Measurements from ENCODE around the gene EIPR1.
"Not testable (repeated sequence)": the region's sequence is repeated elsewhere in the genome, so short reads cannot be mapped to it uniquely, and the experiment has no call there.

The EIPR1 gene

DNA sequence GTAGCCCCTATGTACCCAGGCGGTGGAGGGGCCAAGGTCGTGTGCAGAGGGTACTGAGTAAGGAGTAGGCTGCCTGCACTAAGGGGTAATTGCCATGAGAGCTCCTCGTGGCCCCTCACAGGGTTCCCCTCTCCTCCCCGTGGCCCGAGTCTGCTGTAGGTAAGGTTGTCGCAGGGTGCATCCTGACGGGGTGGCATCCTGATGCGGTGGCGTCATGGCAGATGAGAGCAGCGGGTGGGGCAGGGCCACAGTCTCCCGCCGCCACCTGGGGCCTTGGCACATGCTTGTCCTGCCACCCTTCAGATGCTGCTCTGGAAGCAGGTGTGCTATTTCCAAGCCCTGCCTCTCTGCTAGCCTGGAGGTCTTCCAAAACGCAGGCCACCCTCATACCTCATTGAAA is 89.7 kb downstream of the EIPR1 start:
- no peak for DNase-seq (ENCODE audit: low read depth in 2 of 2)

DNA sequence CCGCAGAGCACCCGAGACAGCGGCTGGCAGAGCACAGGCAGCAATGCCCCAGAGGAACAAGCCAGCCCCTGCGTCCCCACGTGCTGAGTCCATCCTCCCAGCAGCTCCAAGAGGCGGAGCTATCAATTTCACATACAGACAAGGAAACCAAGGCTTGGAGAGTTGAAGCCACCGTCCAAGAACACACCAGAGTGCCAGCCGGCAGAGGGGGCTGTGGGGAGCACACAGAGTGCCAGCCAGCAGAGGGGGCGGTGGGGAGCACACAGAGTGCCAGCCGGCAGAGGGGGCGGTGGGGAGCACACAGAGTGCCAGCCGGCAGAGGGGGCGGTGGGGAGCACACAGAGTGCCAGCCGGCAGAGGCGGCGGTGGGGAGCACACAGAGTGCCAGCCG is 91.0 kb downstream of the EIPR1 start:
- DNase-seq (ENCODE audit: low read depth in 2 of 2) = not testable (repeated sequence)

- no peak for DNase-seq (ENCODE audit: low read depth in 2 of 2)
These were observed 91.5 kb downstream of the EIPR1 start for GRCh38 chr2:3285901-3286645.

- no peak for DNase-seq (ENCODE audit: low read depth in 2 of 2)
These were observed 92.7 kb downstream of the EIPR1 start for GRCh38 chr2:3284657-3285630.

GRCh38 chr2:3283876-3284656 is 93.6 kb downstream of the EIPR1 start:
- DNase-seq (ENCODE audit: low read depth in 2 of 2) = not testable (repeated sequence)

GRCh38 chr2:3283206-3283605 is 94.4 kb downstream of the EIPR1 start:
- no peak for DNase-seq (ENCODE audit: low read depth in 2 of 2)

GRCh38 chr2:3282056-3282998 is 95.3 kb downstream of the EIPR1 start:
- no peak for DNase-seq (ENCODE audit: low read depth in 2 of 2)

GRCh38 chr2:3280683-3281520 is 96.7 kb downstream of the EIPR1 start:
- DNase-seq (ENCODE audit: low read depth in 2 of 2) = no peak

DNA sequence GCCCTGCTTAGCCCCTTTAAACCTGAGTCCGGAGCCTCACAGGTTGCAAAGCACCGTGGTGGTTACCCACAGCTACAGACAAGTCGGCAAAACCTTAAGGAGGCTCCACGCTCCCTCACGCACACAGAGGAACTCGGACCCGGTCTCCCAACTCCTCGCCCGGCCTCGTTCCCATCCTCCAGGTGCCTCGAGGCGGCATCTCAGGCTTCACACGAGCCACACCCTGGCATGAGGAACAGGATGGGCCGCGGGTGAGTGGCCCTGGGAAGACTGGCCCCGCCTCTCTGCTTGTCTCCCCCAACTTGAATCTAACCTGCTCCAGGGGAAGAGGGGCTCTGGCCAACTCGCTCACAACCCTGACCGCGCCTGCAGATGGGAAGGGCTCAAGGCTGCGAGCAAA is 97.4 kb downstream of the EIPR1 start:
- no peak for DNase-seq (ENCODE audit: low read depth in 2 of 2)

GRCh38 chr2:3279236-3279960 is 98.2 kb downstream of the EIPR1 start:
- DNase-seq (ENCODE audit: low read depth in 2 of 2) = no peak

- no peak for DNase-seq (ENCODE audit: low read depth in 2 of 2)
These were observed 98.9 kb downstream of the EIPR1 start for GRCh38 chr2:3278521-3279218.

- DNase-seq (ENCODE audit: low read depth in 2 of 2) = no peak
These were observed 99.7 kb downstream of the EIPR1 start for GRCh38 chr2:3277748-3278520.

DNA sequence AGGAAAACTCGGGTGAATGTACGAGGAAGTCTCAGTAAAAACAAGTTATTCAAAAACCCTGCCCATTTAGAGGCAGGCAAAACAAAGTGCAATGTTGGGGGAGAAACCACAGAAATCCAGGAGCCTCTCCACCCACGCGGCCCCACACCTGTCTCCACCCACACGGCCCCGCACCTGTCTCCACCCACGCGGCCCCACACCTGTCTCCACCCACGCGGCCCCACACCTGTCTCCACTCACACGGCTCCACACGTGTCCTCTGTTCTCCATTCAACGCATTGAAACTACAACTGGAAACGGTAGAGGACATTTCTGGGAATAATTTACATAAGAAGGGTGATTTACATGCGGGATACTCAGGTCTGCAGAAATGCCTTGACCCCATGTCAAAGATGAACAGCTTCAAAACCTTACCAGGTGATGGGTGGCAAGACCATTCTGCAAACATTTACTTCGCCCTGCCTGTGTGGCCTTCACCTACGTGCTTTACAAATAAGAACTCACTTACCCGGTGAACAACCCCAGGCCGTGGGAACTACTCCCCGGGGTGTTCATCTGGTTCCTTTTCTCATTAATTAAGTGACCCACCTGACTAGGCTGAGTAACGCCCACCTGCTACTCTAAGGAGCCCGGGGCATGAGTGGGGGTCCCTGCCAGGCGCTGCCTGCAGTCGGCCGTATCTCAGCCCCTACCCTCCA is 100.4 kb downstream of the EIPR1 start:
- DNase-seq (ENCODE audit: low read depth in 2 of 2) = no peak

GRCh38 chr2:3272761-3273160 is 104.9 kb downstream of the EIPR1 start:
- no peak for DNase-seq (ENCODE audit: low read depth in 2 of 2)

- no peak for DNase-seq (ENCODE audit: low read depth in 2 of 2)
These were observed 107.5 kb downstream of the EIPR1 start for GRCh38 chr2:3270095-3270478.

DNA sequence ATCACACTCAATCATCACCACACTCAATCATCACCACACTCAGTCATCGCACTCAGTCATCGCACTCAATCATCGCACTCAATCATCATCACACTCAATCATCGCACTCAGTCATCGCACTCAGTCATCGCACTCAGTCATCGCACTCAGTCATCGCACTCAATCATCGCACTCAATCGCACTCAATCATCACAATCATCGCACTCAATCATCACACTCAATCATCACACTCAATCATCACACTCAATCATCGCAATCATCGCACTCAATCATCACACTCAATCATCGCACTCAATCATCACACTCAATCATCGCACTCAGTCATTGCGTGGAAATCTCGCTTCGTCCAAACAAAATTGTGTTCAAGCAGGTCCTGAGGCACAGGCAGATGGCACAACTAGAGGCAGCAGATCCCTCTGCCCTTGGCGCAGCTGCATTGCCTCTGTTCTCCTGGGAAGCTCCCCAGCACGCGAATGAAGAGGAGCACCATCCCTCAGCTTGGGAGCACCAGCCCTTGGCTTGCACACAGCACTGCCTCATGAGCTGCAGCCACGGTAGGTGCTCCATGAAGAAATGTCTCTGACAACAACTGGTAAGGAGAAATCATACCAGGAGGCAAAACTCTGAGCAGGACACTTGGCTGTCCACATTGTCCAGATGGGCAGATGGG is 108.1 kb downstream of the EIPR1 start:
- DNase-seq (ENCODE audit: low read depth in 2 of 2) = no peak

DNA sequence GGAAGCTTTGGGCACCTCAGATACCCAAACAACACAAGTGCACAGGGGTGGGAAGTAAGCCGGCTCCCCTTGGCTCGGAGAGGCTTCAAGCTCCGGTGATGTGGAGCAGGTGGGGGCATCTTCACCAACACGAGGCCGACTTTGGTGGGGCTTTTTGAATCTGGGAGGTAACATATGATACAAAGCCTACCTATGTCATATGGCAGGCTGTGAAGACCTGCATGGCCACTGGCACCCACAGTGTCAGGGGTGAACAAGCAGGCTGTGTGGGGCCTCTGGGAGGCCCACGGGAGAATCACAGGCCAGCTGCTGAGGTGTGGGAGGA is 109.0 kb downstream of the EIPR1 start:
- no peak for DNase-seq (ENCODE audit: low read depth in 2 of 2)
